HepG2 (cell line): ENCODE measurements around the gene SNN. TPM values are rescaled to one million over a fixed set of nuclear protein-coding genes. Genes with fewer than 3 reads are reported as not detected.

Experiments
- ATAC-seq: fragments of 200-7000 bp; cut with Tn5 transposase; 3 replicates; pipeline ENCODE4 v1.9.1; 2020; ENCODE audit warnings: mild to moderate bottlenecking, moderate library complexity
- BruUV-seq: library from RNA; stranded (reverse); fragments of 400-500 nt; replicated peaks from 2 replicates; lab custom pipeline; 2021; lab: Mats Ljungman, UMichigan
- CTCF ChIA-PET: fragments of 300-600 bp; formaldehyde crosslinking; extraction: SDS; loops from one replicate; lab custom pipeline; 2021; ENCODE audit warnings: low total read pairs, inconsistent platforms, low intra/inter-chr PET ratio; lab: Yijun Ruan, JAX
- POLR2A ChIA-PET: fragments of 350-600 bp; sonication (Branson Sonifier 250); formaldehyde crosslinking; loops from one replicate; lab custom pipeline; 2020; ENCODE audit warnings: antibody characterized with exemption, inconsistent platforms; lab: Yijun Ruan, JAX
- DNase-seq: peaks from one replicate; pipeline ENCODE4 v3.0.0-alpha.2; 2015; ENCODE audit warnings: low spot score
- FAIRE-seq: peaks from 3 replicates; lab custom pipeline; 2011; peaks lifted over from hg19 to GRCh38; lab: Jason Lieb, UNC
- H2AFZ ChIP-seq: one replicate; pipeline ENCODE4 v1.6.1; 2011; ENCODE audit warnings: low read length, inconsistent platforms
- H3K27ac ChIP-seq: fragments of 300-600 bp; 3 replicates; pipeline ENCODE4 v1.8.0; 2011; ENCODE audit warnings: mixed run types, mild to moderate bottlenecking, mixed read lengths, low read length, inconsistent platforms; ENCODE audit not compliant: insufficient read depth; ENCODE audit errors: extremely low read length
- H3K27me3 ChIP-seq, 2 experiments: fragments of 200-600 bp in 1 of 2; 2 replicates in 1 of 2; 3 replicates in 1 of 2; pipeline versions ENCODE4 v1.6.0 to v1.8.0; 2011; ENCODE audit warnings: low read length in 2 of 2, mild to moderate bottlenecking in 2 of 2, moderate library complexity in 2 of 2, inconsistent platforms in 1 of 2; ENCODE audit not compliant: insufficient read depth in 2 of 2, control insufficient read depth in 1 of 2
- H3K36me3 ChIP-seq, 2 experiments: fragments of 200-600 bp in 1 of 2; replicated peaks in 1 of 2; 2 replicates in 1 of 2; 3 replicates in 1 of 2; pipeline versions ENCODE4 v1.5.1 to v1.8.0; 2011; ENCODE audit warnings: low read length in 2 of 2, inconsistent platforms in 1 of 2; ENCODE audit not compliant: insufficient read depth in 2 of 2, control insufficient read depth in 1 of 2
- H3K4me1 ChIP-seq: 2 replicates; pipeline ENCODE4 v1.5.1; 2012; ENCODE audit warnings: low read length, inconsistent platforms; ENCODE audit not compliant: insufficient read depth
- H3K4me2 ChIP-seq: 2 replicates; pipeline ENCODE4 v1.6.0; 2011; ENCODE audit warnings: low read depth, low read length, inconsistent platforms
- H3K4me3 ChIP-seq, 3 experiments: fragments of 200-600 bp in 1 of 3; sonication (generic), shearing (Covaris generic) in 1 of 3; replicated peaks in 1 of 3; 2 replicates each; pipeline ENCODE4 v1.5.1; 2011 to 2016; ENCODE audit warnings: low read length in 3 of 3, inconsistent platforms in 2 of 3, low read depth in 2 of 3, mild to moderate bottlenecking in 2 of 3, control low read depth in 1 of 3, mixed read lengths in 1 of 3; ENCODE audit not compliant: insufficient read depth in 1 of 3
- H3K79me2 ChIP-seq: one replicate; pipeline ENCODE4 v1.6.1; 2011; ENCODE audit warnings: low read length, inconsistent platforms; ENCODE audit not compliant: insufficient read depth
- H3K9ac ChIP-seq: 2 replicates; pipeline ENCODE4 v1.6.0; 2011; ENCODE audit warnings: mild to moderate bottlenecking, low read depth, low read length, inconsistent platforms; ENCODE audit not compliant: insufficient read depth
- H3K9me3 ChIP-seq: 2 replicates; pipeline ENCODE4 v1.5.1; 2012; ENCODE audit warnings: mild to moderate bottlenecking, low read length
- H4K20me1 ChIP-seq: 2 replicates; pipeline ENCODE4 v1.6.0; 2011; ENCODE audit warnings: inconsistent platforms, mild to moderate bottlenecking, low read length, moderate library complexity; ENCODE audit not compliant: insufficient read depth
- AHR ChIP-seq: IDR thresholded peaks from 2 replicates; pipeline ENCODE4 v1.6.1; 2018; ENCODE audit warnings: missing genetic modification reagents, missing compliant biosample characterization
- CEBPB ChIP-seq: IDR thresholded peaks from 2 replicates; pipeline ENCODE4 v1.6.1; 2011; ENCODE audit warnings: low read depth, low read length, improper control_type of control experiment, borderline replicate concordance
- JUNB ChIP-seq: sonication (generic); formaldehyde crosslinking; IDR thresholded peaks from 2 replicates; pipeline ENCODE4 v1.8.0; 2022; ENCODE audit warnings: missing genetic modification reagents, mild to moderate bottlenecking, borderline replicate concordance
- ZNF558 ChIP-seq: sonication (generic); formaldehyde crosslinking; IDR thresholded peaks from 2 replicates; pipeline ENCODE4 v1.9.0; 2022; ENCODE audit warnings: mild to moderate bottlenecking, missing genetic modification reagents, borderline replicate concordance
- ZNF629 ChIP-seq: sonication (generic); formaldehyde crosslinking; conservative IDR thresholded peaks from 2 replicates; pipeline ENCODE4 v1.5.0; 2020; ENCODE audit warnings: missing genetic modification reagents
- WGBS: methylation state at CpG from one replicate; pipeline ENCODE4 v1.1.6; 2017; ENCODE audit warnings: low lambda C conversion rate; 5-methylcytosine and 5-hydroxymethylcytosine counted together
- in situ Hi-C: cut with HindIII; loops from 2 replicates; pipeline ENCODE4 v1.10.0; 2017; ENCODE audit warnings: low pct_unique_long_range_greater_than_20kb; ENCODE audit not compliant: extremely low pct_ligation_motif_present
- intact Hi-C: fragments of 100-400 bp; cut with micrococcal nuclease; formaldehyde crosslinking; loops from one replicate; pipeline ENCODE4 v1.10.0; 2022; ENCODE audit not compliant: unreplicated experiment
- polyA plus RNA-seq, 8 experiments: library from polyadenylated mRNA; depleted of rRNA in 3 of 8; stranded (reverse) in 7 of 8; unstranded in 1 of 8; fragments of >200 nt; fragmentation: Illumina TruSeq in 4 of 8; extraction: Trizol in 4 of 8; gene quantifications; 2 replicates each; pipeline versions ENCODE4 v1.2.1 to v1.2.3, GENCODE V29; 2011 to 2016; ENCODE audit warnings: low read depth in 4 of 8, missing spikeins in 1 of 8, mixed read lengths in 1 of 8; ENCODE audit not compliant: insufficient read depth in 1 of 8
- total RNA-seq, 5 experiments: library from RNA; depleted of rRNA; stranded (reverse); fragments of >200 nt; fragmentation: Illumina TruSeq; extraction: Trizol; gene quantifications; 2 replicates each; pipeline ENCODE4 v1.2.3, GENCODE V29; 2016; ENCODE audit warnings: low read depth in 1 of 5
- TF ChIP-seq, protein P1 (sequence below): sonication (generic); formaldehyde crosslinking; IDR thresholded peaks from 2 replicates; pipeline ENCODE4 v1.8.1; 2023; ENCODE audit warnings: mild to moderate bottlenecking, moderate library complexity, missing genetic modification reagents

The SNN gene
- total and polyA plus RNA-seq, 2 of the 13 experiments (the other 11 are each of a cell fraction or from before 2014, with no cell fraction given) = 5.2 to 8.4 TPM

DNA sequence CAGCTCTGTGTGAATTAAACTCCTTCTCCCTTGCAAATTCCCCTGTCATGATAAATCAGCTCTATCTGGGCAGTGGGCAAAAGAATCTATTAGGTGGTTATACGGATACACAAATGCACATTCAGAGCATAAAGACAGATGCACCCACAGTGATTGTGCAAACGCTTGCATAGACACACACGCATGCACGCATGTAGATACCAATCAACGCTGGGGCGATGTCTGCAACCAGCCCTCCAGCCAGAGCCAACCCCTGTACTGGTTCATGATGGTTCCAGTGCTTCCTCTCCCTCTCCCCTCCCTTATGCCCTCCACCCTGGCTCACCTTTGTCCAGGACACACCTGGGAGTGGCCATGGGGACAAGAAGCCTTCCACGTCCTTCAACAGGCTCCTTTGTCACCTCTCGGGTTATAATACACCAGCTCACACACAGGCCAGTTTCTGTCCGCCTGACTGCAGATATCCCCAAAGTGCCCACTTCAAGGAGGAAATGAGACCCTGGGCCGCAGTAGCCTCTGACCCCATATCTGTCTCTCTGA is 33.1 kb upstream of the SNN start:
- H2AFZ ChIP-seq = no peak overlapping the region
- intact Hi-C loops = no loop called here
- no peak overlapping the region for H3K4me2 ChIP-seq
- ChIA-PET POLR2A (no interaction called here), CTCF (no interaction called here)
- H3K4me1 ChIP-seq = peaks cover 44% of the 10 kb centered on the region
- no peaks in the 10 kb centered on the region for H3K79me2 ChIP-seq
- TF ChIP-seq ZNF558 (CRISPR knock-in tag) (no peak), CEBPB (0 out of 2 replicates have a peak, but pooled peaks have one; percentile 24), JUNB (CRISPR knock-in tag) (0 out of 2 replicates have a peak, but pooled peaks have one; percentile 33)
- WGBS = 44% methylated on average over 10 of the region's 10 CpGs
- no peak for DNase-seq
- peaks cover 0 to 13% of the 10 kb centered on the region in 2 experiments; a peak in 2 of 5 replicates for H3K27me3 ChIP-seq
- no peak overlapping the region for H3K4me3 ChIP-seq
- H3K9ac ChIP-seq = no peak overlapping the region
- H4K20me1 ChIP-seq = no peaks in the 10 kb centered on the region
- no peaks in the 10 kb centered on the region for H3K36me3 ChIP-seq
- FAIRE-seq = no peak
- no peak overlapping the region for H3K27ac ChIP-seq
- no peaks in the 10 kb centered on the region for H3K9me3 ChIP-seq
- in situ Hi-C loops = no loop called here
- no peak for ATAC-seq
- BruUV-seq = no TSS peak

GRCh38 chr16:11635679-11636171 is 32.5 kb upstream of the SNN start:
- in situ Hi-C loops (no loop called here), intact Hi-C loops (no loop called here)
- BruUV-seq = no TSS peak
- Histone ChIP-seq H3K27ac (no peak overlapping the region), H3K9me3 (no peaks in the 10 kb centered on the region), H3K36me3 (no peaks in the 10 kb centered on the region), H3K4me2 (0 out of 2 replicates have a peak overlapping the region, but pooled peaks have one; percentile 1), H3K27me3 (peaks cover 0 to 13% of the 10 kb centered on the region in 2 experiments; a peak in 2 of 5 replicates), H3K9ac (no peak overlapping the region), H3K4me3 (no peak overlapping the region), H2AFZ (no peak overlapping the region), H4K20me1 (no peaks in the 10 kb centered on the region), H3K4me1 (peaks cover 44% of the 10 kb centered on the region), H3K79me2 (no peaks in the 10 kb centered on the region)
- FAIRE-seq (no peak), ATAC-seq (no peak), DNase-seq (no peak)
- TF ChIP-seq JUNB (CRISPR knock-in tag) = 0 out of 2 replicates have a peak, but pooled peaks have one; percentile 4
- TF ChIP-seq, protein P1, sequence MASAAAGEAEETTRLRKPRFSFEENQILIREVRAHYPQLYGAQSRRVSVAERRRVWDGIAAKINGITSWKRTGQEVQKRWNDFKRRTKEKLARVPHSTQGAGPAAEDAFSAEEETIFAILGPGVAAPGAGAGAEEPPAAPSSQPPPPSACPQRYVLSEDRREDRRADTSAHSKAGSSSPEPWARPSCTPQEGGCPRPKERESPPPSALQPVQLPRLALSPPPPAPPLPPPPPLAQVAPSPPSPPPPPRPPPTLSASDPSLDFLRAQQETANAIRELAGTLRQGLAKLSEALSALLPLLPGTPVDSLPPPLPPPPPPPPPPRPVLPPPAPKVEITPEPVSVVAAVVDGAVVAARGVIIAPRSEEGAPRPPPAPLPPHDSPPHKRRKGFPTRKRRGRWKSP (CRISPR knock-in tag) = no peak
- peak; percentile 70 for TF ChIP-seq ZNF629 (CRISPR knock-in tag)
- TF ChIP-seq AHR (CRISPR knock-in tag) = 0 out of 2 replicates have a peak, but pooled peaks have one; percentile 21
- CTCF ChIA-PET = no interaction called here
- POLR2A ChIA-PET = interaction anchor here (1.0 kb wide), 1 partner anchor 49 kb away, joined by 3 read pairs; the partner anchor contains the start of gene LITAF
- 58% methylated on average over 12 of the region's 12 CpGs for WGBS
